ENCODE results near the gene PROSER2. TPM values are rescaled to one million over a fixed set of nuclear protein-coding genes. Genes with fewer than 3 reads are reported as not detected.

Gene PROSER2
- total RNA-seq, 1 donor from 2014 or later, result 7.1 TPM

DNA sequence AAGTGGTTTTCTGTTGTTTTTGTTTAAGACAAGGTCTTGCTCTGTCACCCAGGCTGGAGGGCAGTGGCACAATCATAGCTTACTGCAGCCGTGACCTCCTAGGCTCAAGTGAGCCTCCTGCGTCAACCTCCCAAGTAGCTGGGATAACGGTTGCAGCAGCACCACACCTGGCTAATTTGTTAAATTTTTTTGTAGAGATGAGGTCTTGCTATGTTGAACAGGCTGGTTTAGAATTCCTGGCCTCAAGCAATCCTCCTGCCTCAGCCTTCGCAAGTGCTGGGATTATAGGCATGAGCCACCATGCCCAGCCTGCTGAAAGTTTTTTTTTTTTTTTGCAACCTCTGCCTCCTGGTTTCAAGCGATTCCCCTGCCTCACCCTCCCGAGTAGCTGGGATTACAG is 31.1 kb downstream of the PROSER2 start:
- no peak overlapping the region for H3K4me3 Mint-ChIP-seq (ENCODE audit: unreplicated experiment)
- H3K36me3 Mint-ChIP-seq (ENCODE audit: unreplicated experiment), result peaks cover 12% of the 10 kb centered on the region
- H3K27me3 Mint-ChIP-seq (ENCODE audit: unreplicated experiment), result no peaks in the 10 kb centered on the region
- TF ChIP-seq, protein P1, sequence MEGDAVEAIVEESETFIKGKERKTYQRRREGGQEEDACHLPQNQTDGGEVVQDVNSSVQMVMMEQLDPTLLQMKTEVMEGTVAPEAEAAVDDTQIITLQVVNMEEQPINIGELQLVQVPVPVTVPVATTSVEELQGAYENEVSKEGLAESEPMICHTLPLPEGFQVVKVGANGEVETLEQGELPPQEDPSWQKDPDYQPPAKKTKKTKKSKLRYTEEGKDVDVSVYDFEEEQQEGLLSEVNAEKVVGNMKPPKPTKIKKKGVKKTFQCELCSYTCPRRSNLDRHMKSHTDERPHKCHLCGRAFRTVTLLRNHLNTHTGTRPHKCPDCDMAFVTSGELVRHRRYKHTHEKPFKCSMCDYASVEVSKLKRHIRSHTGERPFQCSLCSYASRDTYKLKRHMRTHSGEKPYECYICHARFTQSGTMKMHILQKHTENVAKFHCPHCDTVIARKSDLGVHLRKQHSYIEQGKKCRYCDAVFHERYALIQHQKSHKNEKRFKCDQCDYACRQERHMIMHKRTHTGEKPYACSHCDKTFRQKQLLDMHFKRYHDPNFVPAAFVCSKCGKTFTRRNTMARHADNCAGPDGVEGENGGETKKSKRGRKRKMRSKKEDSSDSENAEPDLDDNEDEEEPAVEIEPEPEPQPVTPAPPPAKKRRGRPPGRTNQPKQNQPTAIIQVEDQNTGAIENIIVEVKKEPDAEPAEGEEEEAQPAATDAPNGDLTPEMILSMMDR (IDR thresholded peaks at IDR 0.05), result no peak
- no peak overlapping the region for H3K27ac Mint-ChIP-seq (ENCODE audit: unreplicated experiment)
- DNase-seq (ENCODE audit: extremely low spot score, unreplicated experiment), result no peak
- no peaks in the 10 kb centered on the region for H3K9me3 Mint-ChIP-seq (ENCODE audit: unreplicated experiment)
- H3K4me1 Mint-ChIP-seq (ENCODE audit: unreplicated experiment), result no peaks in the 10 kb centered on the region

DNA sequence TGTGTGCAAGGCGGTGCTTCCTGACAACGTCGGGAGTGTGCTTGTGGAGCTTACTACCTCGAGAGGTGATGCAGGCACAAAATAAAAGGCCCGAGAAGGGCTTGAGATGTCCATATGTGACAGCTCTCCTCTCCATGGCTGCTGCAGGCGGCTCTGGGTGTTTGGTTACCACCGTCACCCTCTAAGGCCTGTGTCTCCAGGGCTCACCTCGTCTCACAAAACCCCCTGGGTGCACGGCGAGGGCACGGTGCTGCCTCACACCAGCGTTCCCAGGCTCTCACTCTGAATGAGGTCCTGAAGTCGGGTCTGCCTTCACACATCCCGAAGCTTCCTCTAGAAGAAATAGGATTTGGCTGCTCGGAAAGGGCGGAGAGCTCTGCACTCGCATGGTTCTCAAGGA is 32.9 kb downstream of the PROSER2 start:
- H3K27ac Mint-ChIP-seq (ENCODE audit: unreplicated experiment), result no peak overlapping the region
- H3K4me1 Mint-ChIP-seq (ENCODE audit: unreplicated experiment), result no peaks in the 10 kb centered on the region
- DNase-seq (ENCODE audit: extremely low spot score, unreplicated experiment), result no peak
- TF ChIP-seq, protein P1 (IDR thresholded peaks at IDR 0.05), result no peak
- no peaks in the 10 kb centered on the region for H3K9me3 Mint-ChIP-seq (ENCODE audit: unreplicated experiment)
- H3K4me3 Mint-ChIP-seq (ENCODE audit: unreplicated experiment), result no peak overlapping the region
- no peaks in the 10 kb centered on the region for H3K27me3 Mint-ChIP-seq (ENCODE audit: unreplicated experiment)
- H3K36me3 Mint-ChIP-seq (ENCODE audit: unreplicated experiment), result peaks cover 10% of the 10 kb centered on the region

DNA sequence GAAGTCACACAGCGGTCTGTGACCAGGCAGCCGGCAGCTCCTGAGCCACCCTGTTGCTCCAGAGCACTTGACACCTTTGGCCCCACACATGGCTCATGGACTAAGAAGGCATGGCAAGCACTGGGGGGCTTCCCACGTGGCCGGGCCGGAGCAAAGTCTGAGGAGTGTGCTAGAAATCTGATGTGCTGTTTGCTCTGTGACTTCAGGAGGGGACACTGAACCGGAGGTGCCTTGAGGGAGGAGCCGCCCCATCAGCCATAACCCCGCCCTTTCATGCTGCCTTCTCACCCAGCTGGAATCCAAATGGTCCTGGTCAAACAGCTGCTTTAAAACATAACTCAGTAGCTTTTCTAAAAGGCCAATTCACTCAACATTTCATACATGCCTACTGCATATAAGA is 33.5 kb downstream of the PROSER2 start:
- TF ChIP-seq, protein P1 (IDR thresholded peaks at IDR 0.05), result no peak
- no peak for DNase-seq (ENCODE audit: extremely low spot score, unreplicated experiment)
- H3K4me3 Mint-ChIP-seq (ENCODE audit: unreplicated experiment), result no peak overlapping the region
- H3K9me3 Mint-ChIP-seq (ENCODE audit: unreplicated experiment), result no peaks in the 10 kb centered on the region
- H3K27ac Mint-ChIP-seq (ENCODE audit: unreplicated experiment), result no peak overlapping the region
- no peaks in the 10 kb centered on the region for H3K27me3 Mint-ChIP-seq (ENCODE audit: unreplicated experiment)
- H3K36me3 Mint-ChIP-seq (ENCODE audit: unreplicated experiment), result peaks cover 13% of the 10 kb centered on the region
- no peaks in the 10 kb centered on the region for H3K4me1 Mint-ChIP-seq (ENCODE audit: unreplicated experiment)

DNA sequence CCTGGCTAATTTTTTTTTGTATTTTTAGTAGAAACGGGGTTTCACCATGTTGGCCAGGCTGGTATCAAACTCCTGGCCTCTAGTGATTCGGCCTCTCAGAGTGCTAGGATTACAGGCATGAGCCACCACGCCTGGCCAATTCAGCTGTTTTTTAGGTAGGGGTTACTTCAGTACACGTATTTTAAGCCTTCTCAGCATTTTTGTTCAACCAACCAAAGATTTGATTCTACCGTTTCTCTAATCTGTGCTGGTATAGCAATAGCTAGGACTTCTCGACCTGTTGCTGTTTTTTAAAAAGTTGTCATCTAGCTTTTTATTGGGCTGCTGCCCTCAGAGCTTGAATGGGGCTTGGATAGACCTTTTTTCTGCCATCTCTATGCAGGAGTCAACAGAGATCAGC is 34.9 kb downstream of the PROSER2 start:
- Mint-ChIP-seq H3K4me3 (ENCODE audit: unreplicated experiment) (no peak overlapping the region), H3K27me3 (ENCODE audit: unreplicated experiment) (no peaks in the 10 kb centered on the region), H3K36me3 (ENCODE audit: unreplicated experiment) (peaks cover 13% of the 10 kb centered on the region), H3K9me3 (ENCODE audit: unreplicated experiment) (no peaks in the 10 kb centered on the region), H3K27ac (ENCODE audit: unreplicated experiment) (no peak overlapping the region), H3K4me1 (ENCODE audit: unreplicated experiment) (no peaks in the 10 kb centered on the region)
- TF ChIP-seq, protein P1 (IDR thresholded peaks at IDR 0.05), result no peak
- no peak for DNase-seq (ENCODE audit: extremely low spot score, unreplicated experiment)

- H3K27me3 Mint-ChIP-seq (ENCODE audit: unreplicated experiment), result no peaks in the 10 kb centered on the region
- no peak overlapping the region for H3K27ac Mint-ChIP-seq (ENCODE audit: unreplicated experiment)
- TF ChIP-seq, protein P1 (IDR thresholded peaks at IDR 0.05), result no peak
- H3K9me3 Mint-ChIP-seq (ENCODE audit: unreplicated experiment), result no peaks in the 10 kb centered on the region
- H3K4me1 Mint-ChIP-seq (ENCODE audit: unreplicated experiment), result no peaks in the 10 kb centered on the region
- no peak overlapping the region for H3K4me3 Mint-ChIP-seq (ENCODE audit: unreplicated experiment)
- peaks cover 12% of the 10 kb centered on the region for H3K36me3 Mint-ChIP-seq (ENCODE audit: unreplicated experiment)
- DNase-seq (ENCODE audit: extremely low spot score, unreplicated experiment), result no peak
These were observed 38.2 kb downstream of the PROSER2 start for GRCh38 chr10:11861341-11861740.

All from osteocyte (in vitro differentiated cells).